AG09319 (cell line): Measurements from ENCODE around the gene HDAC4.

Experiments
- DNase-seq: peaks from one replicate; pipeline ENCODE4 v3.0.0-alpha.2; 2010; ENCODE audit warnings: low read depth; ENCODE audit errors: extremely low read depth
- CTCF ChIP-seq: IDR thresholded peaks from 2 replicates; pipeline ENCODE4 v1.5.1; 2011; ENCODE audit warnings: low read depth, mild to moderate bottlenecking, inconsistent platforms, low read length, moderate library complexity

The HDAC4 gene

GRCh38 chr2:239204876-239205468 is 195.8 kb downstream of the HDAC4 start:
- no peak for TF ChIP-seq CTCF
- DNase-seq, result no peak

- no peak for DNase-seq
- no peak for TF ChIP-seq CTCF
Observed at GRCh38 chr2:239204136-239204875, 196.5 kb downstream of the HDAC4 start.

- DNase-seq, result no peak
- TF ChIP-seq CTCF, result no peak
Observed at GRCh38 chr2:239203443-239204135, 197.2 kb downstream of the HDAC4 start.

GRCh38 chr2:239202836-239203235 is 198.0 kb downstream of the HDAC4 start:
- TF ChIP-seq CTCF, result no peak
- DNase-seq, result no peak

GRCh38 chr2:239202343-239202742 is 198.5 kb downstream of the HDAC4 start:
- DNase-seq, result no peak

GRCh38 chr2:239201884-239202283 is 198.9 kb downstream of the HDAC4 start:
- no peak for TF ChIP-seq CTCF
- no peak for DNase-seq

More at GRCh38 chr2:239202343-239202742, 198.5 kb downstream of the HDAC4 start:
- no peak for TF ChIP-seq CTCF

GRCh38 chr2:239201531-239201876 is 199.3 kb downstream of the HDAC4 start:
- DNase-seq, result no peak
- no peak for TF ChIP-seq CTCF
